Peyer's patch (tissue), 4 donors: ENCODE data around the gene TSPAN32.

Experiments used
- CTCF ChIP-seq, 6 experiments: fragments of 450-650 bp in 4 of 6; fragments of 200-600 bp in 2 of 6; sonication (generic) in 1 of 6; IDR thresholded peaks; one replicate each; pipeline ENCODE4 v1.5.1; 2017 to 2019; ENCODE audit warnings: antibody characterized with exemption in 6 of 6, mild to moderate bottlenecking in 3 of 6, moderate library complexity in 1 of 6
- POLR2A ChIP-seq, 2 donors: fragments of 450-650 bp; IDR thresholded peaks; one replicate each; pipeline ENCODE4 v1.5.1; 2017; ENCODE audit warnings: antibody characterized with exemption in 2 of 2, mild to moderate bottlenecking in 2 of 2, moderate library complexity in 2 of 2

- TF ChIP-seq CTCF (IDR thresholded peaks at IDR 0.05) (no peak), POLR2A (IDR thresholded peaks at IDR 0.05) (no peak)
Measured at GRCh38 chr11:2301631-2302305, at the start of gene TSPAN32, which contains the start of gene C11orf21.
